Transverse colon (tissue), 4 donors: Measurements from ENCODE around the gene MTHFD2L. TPM values are rescaled to one million over a fixed set of nuclear protein-coding genes. Genes with fewer than 3 reads are reported as not detected.

Source experiments
- DNase-seq: peaks from one replicate; pipeline ENCODE4 v3.0.0-alpha.2; 2019
- H3K27ac ChIP-seq, 4 donors: fragments of 200-600 bp; sonication (generic); 2 replicates each; pipeline ENCODE4 v1.5.1; 2016 to 2018; ENCODE audit warnings: inconsistent platforms in 4 of 4
- H3K27me3 ChIP-seq: fragments of 200-600 bp; sonication (generic); 2 replicates; pipeline ENCODE4 v1.5.1; 2017; ENCODE audit warnings: inconsistent platforms
- H3K36me3 ChIP-seq, 4 donors: fragments of 200-600 bp; sonication (generic); 2 replicates each; pipeline ENCODE4 v1.5.1; 2017 to 2019; ENCODE audit warnings: inconsistent platforms in 4 of 4
- H3K4me1 ChIP-seq, 4 donors: fragments of 200-600 bp; sonication (generic); 2 replicates each; pipeline ENCODE4 v1.5.1; 2017 to 2020; ENCODE audit warnings: inconsistent platforms in 4 of 4
- H3K4me3 ChIP-seq, 4 donors: fragments of 200-600 bp; sonication (generic); 1 replicate in 1 of 4; 2 replicates in 3 of 4; pipeline versions ENCODE4 v1.5.1 to v1.6.1; 2017 to 2019; ENCODE audit warnings: inconsistent platforms in 4 of 4
- H3K9me3 ChIP-seq, 2 donors: fragments of 200-600 bp; sonication (generic); 2 replicates each; pipeline ENCODE4 v1.5.1; 2017 to 2019; ENCODE audit warnings: inconsistent platforms in 2 of 2
- EP300 ChIP-seq: sonication (generic); formaldehyde crosslinking; IDR thresholded peaks from one replicate; pipeline ENCODE4 v1.6.1; 2017; ENCODE audit warnings: antibody characterized with exemption, low read depth
- POLR2A ChIP-seq: fragments of 450-650 bp; IDR thresholded peaks from one replicate; pipeline ENCODE4 v1.6.1; 2016; ENCODE audit warnings: antibody characterized with exemption, mild to moderate bottlenecking, moderate library complexity
- POLR2AphosphoS5 ChIP-seq, 3 donors: sonication (generic); formaldehyde crosslinking; IDR thresholded peaks; one replicate each; pipeline ENCODE4 v1.6.1; 2016; ENCODE audit warnings: antibody characterized with exemption in 3 of 3
- WGBS, 2 donors: methylation state at CpG; one replicate each; pipeline ENCODE4 v1.1.5; 2018; ENCODE audit warnings: low coverage in 1 of 2; 5-methylcytosine and 5-hydroxymethylcytosine counted together
- in situ Hi-C, 4 donors: fragments of 200-750 bp; cut with MboI; loops; one replicate each; pipeline versions ENCODE4 v1.15.0 to v1.15.1; 2017; ENCODE audit warnings: low sequenced_read_pairs in 3 of 4, low pct_ligation_motif_present in 1 of 4, low pct_unique_long_range_greater_than_20kb in 1 of 4
- intact Hi-C: fragments of 100-400 bp; cut with DNase I; formaldehyde crosslinking; loops from one replicate; pipeline ENCODE4 v1.15.1; 2023; ENCODE audit warnings: low total_unique reads
- total RNA-seq, 4 donors: library from RNA; depleted of rRNA; stranded (reverse); fragments of >200 nt; gene quantifications; one replicate each; pipeline ENCODE4 v1.1.0, GENCODE V29; 2016
- TF ChIP-seq, protein P1 (sequence below), 5 experiments: fragments of 200-600 bp in 3 of 5; fragments of 450-650 bp in 2 of 5; sonication (generic) in 3 of 5; IDR thresholded peaks; 1 replicate in 2 of 5; 2 replicates in 3 of 5; pipeline ENCODE4 v1.5.1; 2016 to 2017; ENCODE audit warnings: antibody characterized with exemption in 5 of 5, inconsistent platforms in 3 of 5, mild to moderate bottlenecking in 2 of 5, moderate library complexity in 1 of 5

The MTHFD2L gene
- total RNA-seq, 4 donors from 2014 or later, result 7.6 to 18.1 (median 12.7) TPM

DNA sequence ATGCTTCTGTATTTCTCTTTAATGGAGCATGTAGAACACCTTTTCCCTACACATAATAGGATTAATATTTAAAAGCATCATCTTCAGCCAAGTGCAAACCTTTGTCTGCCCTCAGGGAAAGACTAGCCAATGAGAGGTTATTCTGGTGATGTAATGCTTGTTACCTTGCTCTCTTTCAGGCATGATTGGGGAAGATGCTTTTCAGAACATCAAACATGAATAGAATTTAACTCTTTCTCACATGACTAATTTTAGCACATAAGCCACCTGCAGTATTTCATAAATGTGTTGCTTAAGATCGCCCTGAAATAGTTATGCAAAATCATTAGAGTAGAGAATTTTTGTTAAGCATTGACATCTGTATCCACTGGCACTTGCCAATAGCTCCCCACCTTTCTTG, 139.6 kb downstream of the MTHFD2L start:
- Histone ChIP-seq H3K4me3 (no peak overlapping the region), H3K36me3 (no peaks in the 10 kb centered on the region), H3K27ac (no peak overlapping the region), H3K9me3 (no peaks in the 10 kb centered on the region), H3K27me3 (no peaks in the 10 kb centered on the region), H3K4me1 (no peaks in the 10 kb centered on the region)
- intact Hi-C loops, result no loop called here
- DNase-seq, result no peak
- 81 to 83% methylated on average over 1 of the region's 1 CpG for WGBS, 2 donors
- in situ Hi-C loops, result no loop called here
- TF ChIP-seq EP300 (no peak), POLR2A (no peak), POLR2AphosphoS5 (IDR thresholded peaks at IDR 0.05) (no peak)
- TF ChIP-seq, protein P1, sequence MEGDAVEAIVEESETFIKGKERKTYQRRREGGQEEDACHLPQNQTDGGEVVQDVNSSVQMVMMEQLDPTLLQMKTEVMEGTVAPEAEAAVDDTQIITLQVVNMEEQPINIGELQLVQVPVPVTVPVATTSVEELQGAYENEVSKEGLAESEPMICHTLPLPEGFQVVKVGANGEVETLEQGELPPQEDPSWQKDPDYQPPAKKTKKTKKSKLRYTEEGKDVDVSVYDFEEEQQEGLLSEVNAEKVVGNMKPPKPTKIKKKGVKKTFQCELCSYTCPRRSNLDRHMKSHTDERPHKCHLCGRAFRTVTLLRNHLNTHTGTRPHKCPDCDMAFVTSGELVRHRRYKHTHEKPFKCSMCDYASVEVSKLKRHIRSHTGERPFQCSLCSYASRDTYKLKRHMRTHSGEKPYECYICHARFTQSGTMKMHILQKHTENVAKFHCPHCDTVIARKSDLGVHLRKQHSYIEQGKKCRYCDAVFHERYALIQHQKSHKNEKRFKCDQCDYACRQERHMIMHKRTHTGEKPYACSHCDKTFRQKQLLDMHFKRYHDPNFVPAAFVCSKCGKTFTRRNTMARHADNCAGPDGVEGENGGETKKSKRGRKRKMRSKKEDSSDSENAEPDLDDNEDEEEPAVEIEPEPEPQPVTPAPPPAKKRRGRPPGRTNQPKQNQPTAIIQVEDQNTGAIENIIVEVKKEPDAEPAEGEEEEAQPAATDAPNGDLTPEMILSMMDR (IDR thresholded peaks at IDR 0.05), result no peak

GRCh38 chr4:74304095-74304625, 146.2 kb downstream of the MTHFD2L start:
- TF ChIP-seq, protein P1 (IDR thresholded peaks at IDR 0.05), result no peak
- TF ChIP-seq POLR2A (no peak), POLR2AphosphoS5 (IDR thresholded peaks at IDR 0.05) (no peak), EP300 (no peak)
- no peaks in the 10 kb centered on the region for H3K36me3 ChIP-seq
- intact Hi-C loops, result no loop called here
- no peak overlapping the region for H3K4me3 ChIP-seq
- WGBS, 2 donors, result 87 to 92% methylated on average over 4 of the region's 4 CpGs
- no peaks in the 10 kb centered on the region for H3K27me3 ChIP-seq
- DNase-seq, result no peak
- H3K27ac ChIP-seq, result no peak overlapping the region
- in situ Hi-C loops, result loop anchor here (10.0 to 25.0 kb wide), 2 partner anchors 109 to 117 kb away; no protein-coding TSS in a partner anchor
- no peaks in the 10 kb centered on the region for H3K9me3 ChIP-seq
- no peaks in the 10 kb centered on the region for H3K4me1 ChIP-seq

DNA sequence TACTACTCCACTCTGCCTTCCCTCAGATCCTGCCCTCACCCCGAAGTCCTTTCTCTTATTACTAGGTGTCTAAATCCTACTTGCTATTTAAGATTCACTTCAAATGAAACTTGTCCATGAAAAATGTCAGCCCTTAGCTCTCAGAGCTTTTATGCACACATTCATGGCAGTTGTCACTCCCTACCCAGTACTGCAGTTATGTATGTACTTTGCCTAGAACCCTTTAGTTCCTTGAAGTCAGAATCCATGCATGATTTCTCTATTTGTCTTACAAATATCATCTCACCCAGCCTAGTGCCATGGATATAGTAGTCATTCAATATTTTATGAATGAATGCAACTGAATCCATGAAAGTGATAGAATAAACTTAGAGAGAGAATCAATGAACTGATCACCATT, 147.1 kb downstream of the MTHFD2L start:
- DNase-seq, result no peak
- H3K9me3 ChIP-seq, result no peaks in the 10 kb centered on the region
- no peaks in the 10 kb centered on the region for H3K4me1 ChIP-seq
- intact Hi-C loops, result no loop called here
- no peak for TF ChIP-seq POLR2AphosphoS5 (IDR thresholded peaks at IDR 0.05)
- TF ChIP-seq, protein P1 (IDR thresholded peaks at IDR 0.05), result no peak
- no peak for TF ChIP-seq EP300
- no peak for TF ChIP-seq POLR2A
- in situ Hi-C loops, result loop anchor here (10.0 to 25.0 kb wide), 2 partner anchors 110 to 118 kb away; no protein-coding TSS in a partner anchor
- no peak overlapping the region for H3K27ac ChIP-seq
- H3K36me3 ChIP-seq, result no peaks in the 10 kb centered on the region
- H3K4me3 ChIP-seq, result no peak overlapping the region
- WGBS, 2 donors, result 86 to 92% methylated on average over 1 of the region's 1 CpG
- H3K27me3 ChIP-seq, result no peaks in the 10 kb centered on the region

- intact Hi-C loops, result no loop called here
- DNase-seq, result no peak
- in situ Hi-C loops, result loop anchor here (10.0 to 25.0 kb wide), 2 partner anchors 112 to 120 kb away; no protein-coding TSS in a partner anchor
Measured at GRCh38 chr4:74307170-74307569, 149.3 kb downstream of the MTHFD2L start.

More at GRCh38 chr4:74307170-74307569, 149.3 kb downstream of the MTHFD2L start:
- Histone ChIP-seq H3K9me3 (no peaks in the 10 kb centered on the region), H3K27me3 (no peaks in the 10 kb centered on the region), H3K4me1 (no peaks in the 10 kb centered on the region), H3K4me3 (no peak overlapping the region), H3K27ac (no peak overlapping the region), H3K36me3 (no peaks in the 10 kb centered on the region)
- 90 to 100% methylated on average over 1 of the region's 1 CpG for WGBS, 2 donors
- TF ChIP-seq POLR2A (no peak), EP300 (no peak), POLR2AphosphoS5 (IDR thresholded peaks at IDR 0.05) (no peak)
- TF ChIP-seq, protein P1 (IDR thresholded peaks at IDR 0.05), result no peak
